H9 (cell line): ENCODE results near the gene NANOG. TPM values are rescaled to one million over a fixed set of nuclear protein-coding genes. Genes with fewer than 3 reads are reported as not detected.
A peak's percentile ranks its signal among the peaks of the same experiment; 100 is the strongest.
"Not testable (repeated sequence)": the region's sequence is repeated elsewhere in the genome, so short reads cannot be mapped to it uniquely, and the experiment has no call there.

ENCODE experiments used
- DNase-seq: peaks from one replicate; pipeline ENCODE4 v3.0.0-alpha.2; 2017
- H2AFZ ChIP-seq: one replicate; pipeline ENCODE4 v1.6.1; 2013; ENCODE audit warnings: mild to moderate bottlenecking, low read length, control low read depth, moderate library complexity
- H2AK5ac ChIP-seq: 2 replicates; pipeline ENCODE4 v1.6.1; 2013; ENCODE audit warnings: low read length, control low read depth, mixed read lengths; ENCODE audit not compliant: insufficient read length
- H2BK120ac ChIP-seq: one replicate; pipeline ENCODE4 v1.6.1; 2013; ENCODE audit warnings: low read depth, mild to moderate bottlenecking, low read length, control low read depth, inconsistent platforms; ENCODE audit not compliant: poor library complexity, severe bottlenecking
- H2BK12ac ChIP-seq: 2 replicates; pipeline ENCODE4 v1.6.1; 2013; ENCODE audit warnings: low read length, control low read depth, mixed read lengths, low read depth; ENCODE audit not compliant: insufficient read length
- H2BK15ac ChIP-seq: 2 replicates; pipeline ENCODE4 v1.6.1; 2013; ENCODE audit warnings: low read depth, low read length, control low read depth
- H2BK20ac ChIP-seq: one replicate; pipeline ENCODE4 v1.6.1; 2013; ENCODE audit warnings: low read depth, mild to moderate bottlenecking, low read length, control low read depth, inconsistent platforms; ENCODE audit not compliant: poor library complexity, severe bottlenecking
- H2BK5ac ChIP-seq: 2 replicates; pipeline ENCODE4 v1.6.1; 2013; ENCODE audit warnings: low read length, control low read depth, mixed read lengths; ENCODE audit not compliant: insufficient read length
- H3K14ac ChIP-seq: 2 replicates; pipeline ENCODE4 v1.6.1; 2013; ENCODE audit warnings: low read length, control low read depth; ENCODE audit not compliant: insufficient read depth
- H3K18ac ChIP-seq: 2 replicates; pipeline ENCODE4 v1.6.1; 2013; ENCODE audit warnings: low read depth, mild to moderate bottlenecking, mixed read lengths, low read length, control low read depth; ENCODE audit not compliant: insufficient read length
- H3K23ac ChIP-seq: 2 replicates; pipeline ENCODE4 v1.6.1; 2013; ENCODE audit warnings: low read length, control low read depth, mixed read lengths, low read depth; ENCODE audit not compliant: insufficient read length
- H3K23me2 ChIP-seq: 2 replicates; pipeline ENCODE4 v1.6.1; 2013; ENCODE audit warnings: low read depth, mild to moderate bottlenecking, mixed read lengths, low read length, control low read depth; ENCODE audit not compliant: insufficient read length, poor library complexity, severe bottlenecking
- H3K27ac ChIP-seq: 2 replicates; pipeline ENCODE4 v1.5.1; 2013; ENCODE audit warnings: low read length, control low read depth, mixed read lengths, low read depth; ENCODE audit not compliant: insufficient read length
- H3K27me3 ChIP-seq: 2 replicates; pipeline ENCODE4 v1.6.1; 2013; ENCODE audit warnings: low read length, control low read depth, inconsistent platforms; ENCODE audit not compliant: insufficient read depth
- H3K4ac ChIP-seq: 2 replicates; pipeline ENCODE4 v1.6.1; 2013; ENCODE audit warnings: low read depth, mild to moderate bottlenecking, control low read depth, inconsistent platforms, low read length, moderate library complexity
- H3K4me1 ChIP-seq: 2 replicates; pipeline ENCODE4 v1.6.1; 2013; ENCODE audit warnings: low read length, control low read depth, inconsistent platforms; ENCODE audit not compliant: insufficient read depth
- H3K4me2 ChIP-seq: 2 replicates; pipeline ENCODE4 v1.6.1; 2013; ENCODE audit warnings: low read length, control low read depth, mixed read lengths; ENCODE audit not compliant: insufficient read length, insufficient read depth
- H3K56ac ChIP-seq: 2 replicates; pipeline ENCODE4 v1.6.1; 2013; ENCODE audit warnings: low read depth, mild to moderate bottlenecking, mixed read lengths, low read length, control low read depth; ENCODE audit not compliant: insufficient read length
- H3K79me1 ChIP-seq: 2 replicates; pipeline ENCODE4 v1.6.1; 2013; ENCODE audit warnings: low read depth, mild to moderate bottlenecking, moderate library complexity, low read length, control low read depth, inconsistent platforms; ENCODE audit not compliant: insufficient read depth, poor library complexity, severe bottlenecking
- H3K79me2 ChIP-seq: 2 replicates; pipeline ENCODE4 v1.6.1; 2013; ENCODE audit warnings: low read length, control low read depth, inconsistent platforms; ENCODE audit not compliant: insufficient read depth
- H3K9ac ChIP-seq: 2 replicates; pipeline ENCODE4 v1.6.1; 2013; ENCODE audit warnings: low read length, control low read depth, mixed read lengths; ENCODE audit not compliant: insufficient read length; ENCODE audit errors: extremely low read depth
- H3K9me3 ChIP-seq: one replicate; pipeline ENCODE4 v1.6.1; 2013; ENCODE audit warnings: low read depth, low read length, inconsistent platforms; ENCODE audit not compliant: control insufficient read depth
- H3T11ph ChIP-seq: one replicate; pipeline ENCODE4 v1.6.1; 2013; ENCODE audit warnings: mild to moderate bottlenecking, low read length, control low read depth, inconsistent platforms
- H4K20me1 ChIP-seq: one replicate; pipeline ENCODE4 v1.6.1; 2013; ENCODE audit not compliant: control insufficient read depth, insufficient read length, insufficient read depth
- H4K5ac ChIP-seq: 2 replicates; pipeline ENCODE4 v1.6.1; 2013; ENCODE audit warnings: low read depth, mild to moderate bottlenecking, mixed read lengths, low read length, control low read depth; ENCODE audit not compliant: insufficient read length
- H4K8ac ChIP-seq: replicated peaks from 2 replicates; pipeline ENCODE4 v1.6.1; 2013; ENCODE audit warnings: low read length, control low read depth, mixed read lengths, low read depth; ENCODE audit not compliant: insufficient read length
- H4K91ac ChIP-seq: 2 replicates; pipeline ENCODE4 v1.6.1; 2013; ENCODE audit warnings: low read depth, mild to moderate bottlenecking, moderate library complexity, mixed read lengths, low read length, control low read depth; ENCODE audit not compliant: insufficient read length
- H3K27ac Mint-ChIP-seq, 3 experiments: 2 replicates in 2 of 3; 3 replicates in 1 of 3; pipeline ENCODE4 v1.8.0; 2020 to 2021; ENCODE audit warnings: mixed read lengths in 3 of 3, mild to moderate bottlenecking in 1 of 3, moderate library complexity in 1 of 3
- H3K27me3 Mint-ChIP-seq: 2 replicates; pipeline ENCODE4 v1.8.0; 2021; ENCODE audit warnings: low read depth, mild to moderate bottlenecking, moderate library complexity, mixed read lengths
- H3K36me3 Mint-ChIP-seq, 3 experiments: 2 replicates in 2 of 3; 3 replicates in 1 of 3; pipeline ENCODE4 v1.8.0; 2020 to 2021; ENCODE audit warnings: low read depth in 3 of 3, mixed read lengths in 3 of 3; ENCODE audit not compliant: insufficient read depth in 1 of 3
- H3K4me1 Mint-ChIP-seq, 2 experiments: 2 replicates each; pipeline ENCODE4 v1.8.0; 2020; ENCODE audit warnings: mixed read lengths in 2 of 2
- H3K4me3 Mint-ChIP-seq, 2 experiments: 2 replicates in 1 of 2; 3 replicates in 1 of 2; pipeline ENCODE4 v1.8.0; 2020 to 2021; ENCODE audit warnings: mild to moderate bottlenecking in 2 of 2, mixed read lengths in 2 of 2, moderate library complexity in 1 of 2
- H3K9me3 Mint-ChIP-seq, 2 experiments: 2 replicates in 1 of 2; 3 replicates in 1 of 2; pipeline ENCODE4 v1.8.0; 2020; ENCODE audit warnings: mild to moderate bottlenecking in 2 of 2, mixed read lengths in 2 of 2, moderate library complexity in 1 of 2
- WGBS: extraction: QIAGEN DNeasy Blood & Tissue Kit; methylation state at CpG from one replicate; pipeline ENCODE4 v1.1.7; 2013; ENCODE audit warnings: missing lambda C conversion rate, low lambda C conversion rate, mixed read lengths; ENCODE audit not compliant: insufficient read length; ENCODE audit errors: extremely low coverage; 5-methylcytosine and 5-hydroxymethylcytosine counted together
- total RNA-seq: library from RNA; stranded (reverse); gene quantifications from 2 replicates; pipeline ENCODE4 v1.2.1, GENCODE V29; 2021
- TF ChIP-seq, protein P1 (sequence below): fragments of 200-600 bp; sonication (generic); conservative IDR thresholded peaks from 3 replicates; pipeline ENCODE4 v1.8.0; 2021; ENCODE audit warnings: antibody characterized with exemption, mild to moderate bottlenecking

NANOG gene
- total RNA-seq, 1 experiment from 2014 or later = 199 TPM

- Histone ChIP-seq H4K8ac (no peak overlapping the region), H3K9me3 (no peaks in the 10 kb centered on the region), H3K56ac (no peak overlapping the region), H3K18ac (no peak overlapping the region), H2AK5ac (no peak overlapping the region), H4K5ac (no peak overlapping the region), H3K27ac (no peak overlapping the region), H2BK15ac (no peak overlapping the region), H3K4me2 (no peak overlapping the region), H3T11ph (no peak overlapping the region), H3K23ac (no peak overlapping the region), H3K14ac (no peak overlapping the region), H2AFZ (no peak overlapping the region), H4K20me1 (no peaks in the 10 kb centered on the region), H4K91ac (no peak overlapping the region), H3K79me2 (no peaks in the 10 kb centered on the region), H3K4ac (no peak overlapping the region), H2BK5ac (no peak overlapping the region), H3K9ac (no peak overlapping the region), H2BK20ac (no peak overlapping the region), H3K23me2 (no peaks in the 10 kb centered on the region), H2BK120ac (no peak overlapping the region), H3K27me3 (no peaks in the 10 kb centered on the region), H3K79me1 (no peaks in the 10 kb centered on the region), H2BK12ac (no peak overlapping the region), H3K4me1 (no peaks in the 10 kb centered on the region)
- Mint-ChIP-seq H3K27ac (peak overlapping the region in 1 of 3 experiments; percentile 90; a peak in 4 of 7 replicates), H3K4me1 (peaks cover 13% of the 10 kb centered on the region in 2 experiments; a peak in 2 of 4 replicates), H3K27me3 (no peaks in the 10 kb centered on the region), H3K4me3 (no peak overlapping the region), H3K9me3 (peaks cover 5 to 10% of the 10 kb centered on the region in 2 experiments; a peak in 4 of 5 replicates), H3K36me3 (peaks cover 0 to 6% (median 5%) of the 10 kb centered on the region in 3 experiments; a peak in 5 of 7 replicates)
- DNase-seq = peak; percentile 38
- TF ChIP-seq, protein P1, sequence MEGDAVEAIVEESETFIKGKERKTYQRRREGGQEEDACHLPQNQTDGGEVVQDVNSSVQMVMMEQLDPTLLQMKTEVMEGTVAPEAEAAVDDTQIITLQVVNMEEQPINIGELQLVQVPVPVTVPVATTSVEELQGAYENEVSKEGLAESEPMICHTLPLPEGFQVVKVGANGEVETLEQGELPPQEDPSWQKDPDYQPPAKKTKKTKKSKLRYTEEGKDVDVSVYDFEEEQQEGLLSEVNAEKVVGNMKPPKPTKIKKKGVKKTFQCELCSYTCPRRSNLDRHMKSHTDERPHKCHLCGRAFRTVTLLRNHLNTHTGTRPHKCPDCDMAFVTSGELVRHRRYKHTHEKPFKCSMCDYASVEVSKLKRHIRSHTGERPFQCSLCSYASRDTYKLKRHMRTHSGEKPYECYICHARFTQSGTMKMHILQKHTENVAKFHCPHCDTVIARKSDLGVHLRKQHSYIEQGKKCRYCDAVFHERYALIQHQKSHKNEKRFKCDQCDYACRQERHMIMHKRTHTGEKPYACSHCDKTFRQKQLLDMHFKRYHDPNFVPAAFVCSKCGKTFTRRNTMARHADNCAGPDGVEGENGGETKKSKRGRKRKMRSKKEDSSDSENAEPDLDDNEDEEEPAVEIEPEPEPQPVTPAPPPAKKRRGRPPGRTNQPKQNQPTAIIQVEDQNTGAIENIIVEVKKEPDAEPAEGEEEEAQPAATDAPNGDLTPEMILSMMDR = no peak
- WGBS = no CpG with 5 or more reads among the region's 20 CpGs
Observed at GRCh38 chr12:7751394-7751793, 37.8 kb upstream of the NANOG start.

GRCh38 chr12:7751941-7752922, 37.0 kb upstream of the NANOG start:
- not testable (repeated sequence) for H2AFZ ChIP-seq, H4K8ac ChIP-seq, H3K4me3 Mint-ChIP-seq, H3K36me3 Mint-ChIP-seq, H3K23ac ChIP-seq, H3K79me1 ChIP-seq, H3K23me2 ChIP-seq, H3K9ac ChIP-seq, H3K56ac ChIP-seq, H3K27me3 ChIP-seq, H3K4me2 ChIP-seq, H3K4ac ChIP-seq, H3K79me2 ChIP-seq, H2AK5ac ChIP-seq, H3K27me3 Mint-ChIP-seq, H2BK20ac ChIP-seq, H4K91ac ChIP-seq, H3T11ph ChIP-seq, H3K27ac ChIP-seq, H3K9me3 Mint-ChIP-seq, H3K4me1 ChIP-seq, H2BK15ac ChIP-seq, H3K18ac ChIP-seq, H2BK12ac ChIP-seq, H3K9me3 ChIP-seq, H4K5ac ChIP-seq, DNase-seq, H2BK120ac ChIP-seq, H3K14ac ChIP-seq, H2BK5ac ChIP-seq, H4K20me1 ChIP-seq
- no CpG with 5 or more reads among the region's 48 CpGs for WGBS
- Mint-ChIP-seq H3K27ac (peak overlapping the region in 1 of 3 experiments; percentile 19; a peak in 2 of 7 replicates), H3K4me1 (peaks cover 16 to 17% of the 10 kb centered on the region in 2 experiments)
